T-helper 1 cell treated with Interleukin-12 subunit alpha and Interleukin-12 subunit beta and Interleukin-4 antibody, amounts not matched to agents 30 ng/mL and 1 ng/mL, for 36 hours (primary cell): ENCODE measurements around the gene ST6GALNAC2. TPM values are rescaled to one million over a fixed set of nuclear protein-coding genes. Genes with fewer than 3 reads are reported as not detected.
"Not testable (repeated sequence)": the region's sequence is repeated elsewhere in the genome, so short reads cannot be mapped to it uniquely, and the experiment has no call there.

Source experiments
- intact Hi-C: fragments of 100-400 bp; cut with micrococcal nuclease; formaldehyde crosslinking; loops from one replicate; pipeline ENCODE4 v1.15.1; 2024
- total RNA-seq: library from RNA; stranded (reverse); gene quantifications from 2 replicates; pipeline ENCODE4 v1.2.3, GENCODE V29; 2022

The ST6GALNAC2 gene
- total RNA-seq, 1 donor from 2014 or later, result not detected

- intact Hi-C loops, result no loop called here
These were observed 56.2 kb downstream of the ST6GALNAC2 start for GRCh38 chr17:76529224-76530094.

GRCh38 chr17:76528528-76529223 lies 57.0 kb downstream of the ST6GALNAC2 start:
- intact Hi-C loops, result no loop called here

DNA sequence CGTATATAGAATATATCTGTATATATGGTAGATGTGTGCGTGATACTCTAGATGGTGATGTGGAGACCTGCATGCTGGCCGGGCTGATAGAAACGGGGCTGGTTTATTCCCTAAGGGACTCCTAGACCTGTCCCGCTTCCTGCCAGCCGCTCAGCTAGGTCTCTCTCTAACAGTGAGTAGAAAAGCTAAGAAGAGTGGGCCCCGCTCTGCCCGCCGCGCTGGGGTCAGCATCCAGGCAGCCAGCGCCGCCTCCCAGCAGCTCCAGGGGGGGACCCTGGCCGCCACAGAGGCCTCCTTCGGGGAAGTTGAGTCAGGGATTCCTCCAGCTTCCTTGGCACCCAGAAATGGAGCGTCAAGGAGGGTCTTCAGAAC lies 57.5 kb downstream of the ST6GALNAC2 start:
- intact Hi-C loops, result no loop called here

GRCh38 chr17:76527430-76528111 lies 58.1 kb downstream of the ST6GALNAC2 start:
- intact Hi-C loops, result no loop called here

DNA sequence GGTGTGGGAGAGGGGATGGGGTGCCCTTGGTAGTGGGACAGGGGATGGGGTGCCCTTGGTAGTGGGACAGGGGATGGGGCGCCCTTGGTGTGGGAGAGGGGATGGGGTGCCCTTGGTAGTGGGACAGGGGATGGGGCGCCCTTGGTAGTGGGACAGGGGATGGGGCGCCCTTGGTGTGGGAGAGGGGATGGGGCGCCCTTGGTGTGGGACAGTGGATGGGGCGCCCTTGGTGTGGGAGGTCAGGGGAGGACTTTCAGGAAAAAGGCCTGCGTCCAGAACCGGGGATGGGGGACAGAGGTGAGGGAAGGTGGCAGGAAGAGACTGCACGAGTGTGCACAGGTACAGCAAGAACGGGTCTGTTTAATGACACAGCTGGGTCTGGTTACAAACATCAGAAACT lies 58.6 kb downstream of the ST6GALNAC2 start:
- intact Hi-C loops, result not testable (repeated sequence)

- intact Hi-C loops, result not testable (repeated sequence)
These were observed 60.2 kb downstream of the ST6GALNAC2 start for GRCh38 chr17:76525513-76525833.

DNA sequence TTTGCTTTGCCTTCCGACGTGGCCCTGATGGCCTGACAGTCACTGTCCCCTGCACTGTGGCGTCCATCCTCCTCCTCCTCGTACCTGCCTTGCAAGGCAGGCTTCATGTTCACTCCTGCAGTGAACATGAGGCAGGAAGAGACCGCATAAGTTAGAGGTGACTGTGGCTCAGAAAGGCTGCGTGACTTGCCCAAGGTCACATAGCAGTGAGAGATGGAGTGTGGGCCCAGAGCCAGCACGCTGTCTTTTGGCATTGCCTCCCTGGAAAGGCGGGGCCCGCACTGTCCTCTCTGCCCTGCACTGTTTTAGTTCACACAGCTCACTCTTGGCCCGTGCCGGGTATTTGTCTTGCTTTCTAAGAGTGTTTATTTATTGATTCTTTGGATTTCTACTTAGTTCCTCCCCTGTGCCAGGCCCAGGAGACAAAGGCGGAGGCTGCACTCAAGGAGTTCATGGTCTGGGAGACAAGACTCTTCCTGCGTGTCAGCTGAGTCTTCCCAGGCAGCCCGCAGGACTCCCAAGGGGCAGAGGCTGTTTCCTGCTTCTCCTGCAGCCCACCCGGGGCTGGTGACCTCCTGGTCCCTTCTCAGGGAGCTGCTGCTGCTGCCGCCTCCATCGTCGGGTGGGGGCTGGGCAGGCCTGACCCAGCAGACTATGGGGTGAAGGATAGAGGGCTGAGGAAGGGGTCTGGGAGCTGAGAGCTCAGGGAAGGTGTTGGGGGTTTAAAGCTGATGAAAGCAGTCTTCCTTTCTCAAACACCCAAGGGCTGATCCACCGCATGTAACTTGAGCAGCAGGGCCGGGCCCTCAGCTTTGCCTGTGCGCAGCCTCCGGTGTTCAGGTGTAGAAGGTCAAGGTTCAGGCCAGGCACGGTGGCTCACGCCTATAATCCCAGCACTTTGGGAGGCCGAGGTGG lies 60.8 kb downstream of the ST6GALNAC2 start:
- intact Hi-C loops, result no loop called here

- intact Hi-C loops, result loop anchor here (1.0 to 2.0 kb wide), 7 partner anchors 8 to 192 kb away; partner anchors contain the start of gene ST6GALNAC2
These were observed 62.3 kb downstream of the ST6GALNAC2 start for GRCh38 chr17:76523084-76524037.

GRCh38 chr17:76521683-76522082 lies 64.0 kb downstream of the ST6GALNAC2 start:
- intact Hi-C loops, result loop anchor here (2.0 kb wide), 2 partner anchors 35 to 63 kb away; partner anchors contain the start of gene ST6GALNAC2

DNA sequence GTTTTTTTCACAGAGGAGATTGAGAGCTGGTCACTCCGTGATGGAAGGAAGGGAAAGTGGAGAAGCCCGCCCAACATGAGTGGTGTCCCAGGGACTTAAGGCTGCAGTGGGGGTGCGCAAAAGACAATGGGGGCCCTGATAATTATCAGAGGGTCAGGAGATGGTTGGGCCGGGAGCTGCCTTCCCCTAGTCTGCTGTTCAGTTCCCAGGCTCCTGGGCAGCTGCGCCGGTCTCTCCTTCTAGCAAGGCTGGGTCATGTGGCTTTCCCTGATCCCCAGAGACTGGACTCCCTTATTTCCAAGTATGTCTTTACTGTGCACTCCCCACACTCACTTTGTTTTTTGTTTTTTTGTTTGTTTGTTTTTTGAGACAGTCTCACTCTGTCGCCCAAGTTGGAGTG lies 64.4 kb downstream of the ST6GALNAC2 start:
- intact Hi-C loops, result no loop called here

- intact Hi-C loops, result loop anchor here (5.0 kb wide), 1 partner anchor 623 kb away; the partner anchor contains the start of gene SEC14L1
These were observed 66.4 kb downstream of the ST6GALNAC2 start for GRCh38 chr17:76519048-76519966.

- intact Hi-C loops, result loop anchor here (5.0 kb wide), 1 partner anchor 625 kb away; the partner anchor contains the start of gene SEC14L1
These were observed 68.0 kb downstream of the ST6GALNAC2 start for GRCh38 chr17:76517638-76518038.

Other genes with a start within 250 kb of the ST6GALNAC2 start
- gene PRPSAP1, start 231.9 kb downstream of the ST6GALNAC2 start, total RNA-seq, result 48.0 and 48.8 TPM in 2 replicates
- gene SPHK1, start 201.3 kb downstream of the ST6GALNAC2 start, total RNA-seq, result 2.3 and 2.5 TPM in 2 replicates
- 41.2 and 41.9 TPM in 2 replicates for gene UBE2O, start 132.7 kb downstream of the ST6GALNAC2 start, total RNA-seq
- gene AANAT, start 118.3 kb downstream of the ST6GALNAC2 start, total RNA-seq, result not detected in 2 replicates
- 94.0 and 97.1 TPM in 2 replicates for gene RHBDF2, start 84.4 kb downstream of the ST6GALNAC2 start, total RNA-seq
- 0.29 TPM in 2 replicates for gene CYGB, start 48.2 kb downstream of the ST6GALNAC2 start, total RNA-seq
- not detected in 2 replicates for gene PRCD, start 45.8 kb downstream of the ST6GALNAC2 start, total RNA-seq
- 1.1 and 3.2 TPM in 2 replicates for gene ST6GALNAC1, start 57.9 kb upstream of the ST6GALNAC2 start, total RNA-seq
- gene MXRA7, start 125.1 kb upstream of the ST6GALNAC2 start, total RNA-seq, result 4.2 and 4.4 TPM in 2 replicates
- gene JMJD6, start 140.7 kb upstream of the ST6GALNAC2 start, total RNA-seq, result 69.6 and 73.4 TPM in 2 replicates
- 39.5 and 47.3 TPM in 2 replicates for gene METTL23, start 141.0 kb upstream of the ST6GALNAC2 start, total RNA-seq
- 401 and 414 TPM in 2 replicates for gene SRSF2, start 151.5 kb upstream of the ST6GALNAC2 start, total RNA-seq
- 24.6 and 25.1 TPM in 2 replicates for gene MFSD11, start 152.3 kb upstream of the ST6GALNAC2 start, total RNA-seq